ENCODE data around the gene SP140L.
"Not testable (repeated sequence)": the region's sequence is repeated elsewhere in the genome, so short reads cannot be mapped to it uniquely, and the experiment has no call there.

SP140L gene

GRCh38 chr2:230323385-230324106 is 3.4 kb upstream of the SP140L start:
- DNase-seq (ENCODE audit: low read depth, low spot score): no peak

- DNase-seq (ENCODE audit: low read depth, low spot score): no peak
Observed at GRCh38 chr2:230324503-230324902, 2.5 kb upstream of the SP140L start.

GRCh38 chr2:230325316-230326243 is 1.4 kb upstream of the SP140L start:
- DNase-seq (ENCODE audit: low read depth, low spot score): no peak

GRCh38 chr2:230327418-230328154 is 593 bp downstream of the SP140L start:
- no peak for DNase-seq (ENCODE audit: low read depth, low spot score)

GRCh38 chr2:230328155-230328458 is 1.1 kb downstream of the SP140L start:
- no peak for DNase-seq (ENCODE audit: low read depth, low spot score)

GRCh38 chr2:230329946-230330605 is 3.1 kb downstream of the SP140L start:
- no peak for DNase-seq (ENCODE audit: low read depth, low spot score)

GRCh38 chr2:230330725-230331124 is 3.7 kb downstream of the SP140L start:
- no peak for DNase-seq (ENCODE audit: low read depth, low spot score)

GRCh38 chr2:230335461-230335863 is 8.5 kb downstream of the SP140L start:
- no peak for DNase-seq (ENCODE audit: low read depth, low spot score)

- DNase-seq (ENCODE audit: low read depth, low spot score): no peak
Observed at GRCh38 chr2:230335864-230336506, 9.0 kb downstream of the SP140L start.

GRCh38 chr2:230341936-230342528 is 15.0 kb downstream of the SP140L start:
- DNase-seq (ENCODE audit: low read depth, low spot score): not testable (repeated sequence)

GRCh38 chr2:230343041-230343624 is 16.1 kb downstream of the SP140L start:
- not testable (repeated sequence) for DNase-seq (ENCODE audit: low read depth, low spot score)

GRCh38 chr2:230343747-230344146 is 16.8 kb downstream of the SP140L start:
- no peak for DNase-seq (ENCODE audit: low read depth, low spot score)

- no peak for DNase-seq (ENCODE audit: low read depth, low spot score)
Observed at GRCh38 chr2:230346465-230346864, 19.5 kb downstream of the SP140L start.

GRCh38 chr2:230346921-230347533 is 20.0 kb downstream of the SP140L start:
- no peak for DNase-seq (ENCODE audit: low read depth, low spot score)

GRCh38 chr2:230347659-230348305 is 20.8 kb downstream of the SP140L start:
- no peak for DNase-seq (ENCODE audit: low read depth, low spot score)

- DNase-seq (ENCODE audit: low read depth, low spot score): no peak
Observed at GRCh38 chr2:230348787-230349186, 21.8 kb downstream of the SP140L start.

GRCh38 chr2:230356084-230356483 is 29.1 kb downstream of the SP140L start:
- DNase-seq (ENCODE audit: low read depth, low spot score): no peak

- DNase-seq (ENCODE audit: low read depth, low spot score): no peak
Observed at GRCh38 chr2:230358305-230358704, 31.3 kb downstream of the SP140L start.

GRCh38 chr2:230360028-230360427 is 33.0 kb downstream of the SP140L start:
- no peak for DNase-seq (ENCODE audit: low read depth, low spot score)
